GM12801 (cell line): Measurements from ENCODE around the gene TRHDE.

Source experiments
- TF ChIP-seq, protein P1 (sequence below): IDR thresholded peaks from one replicate; pipeline ENCODE4 v1.5.1; 2011; ENCODE audit warnings: control low read depth; ENCODE audit not compliant: insufficient read length; ENCODE audit errors: extremely low read depth

The TRHDE gene

DNA sequence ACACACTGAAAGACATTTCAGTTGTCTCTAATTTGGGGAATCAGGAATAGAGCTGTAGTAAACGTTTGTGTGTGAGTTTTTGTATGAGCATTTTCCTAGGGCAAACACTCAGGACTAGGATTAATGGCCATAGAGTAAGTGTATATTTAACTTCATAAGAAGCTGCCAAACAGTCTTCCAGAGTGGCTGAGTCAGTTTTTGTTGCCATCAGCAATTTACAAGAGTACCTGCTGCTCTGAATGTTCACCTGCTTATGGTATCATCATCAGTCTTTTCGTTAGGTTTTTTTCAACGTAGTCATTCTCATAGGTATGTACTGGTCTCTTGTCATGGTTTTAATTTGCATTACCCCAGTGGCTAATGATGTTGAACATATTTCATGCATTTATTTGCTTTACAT is 30.6 kb upstream of the TRHDE start:
- TF ChIP-seq, protein P1, sequence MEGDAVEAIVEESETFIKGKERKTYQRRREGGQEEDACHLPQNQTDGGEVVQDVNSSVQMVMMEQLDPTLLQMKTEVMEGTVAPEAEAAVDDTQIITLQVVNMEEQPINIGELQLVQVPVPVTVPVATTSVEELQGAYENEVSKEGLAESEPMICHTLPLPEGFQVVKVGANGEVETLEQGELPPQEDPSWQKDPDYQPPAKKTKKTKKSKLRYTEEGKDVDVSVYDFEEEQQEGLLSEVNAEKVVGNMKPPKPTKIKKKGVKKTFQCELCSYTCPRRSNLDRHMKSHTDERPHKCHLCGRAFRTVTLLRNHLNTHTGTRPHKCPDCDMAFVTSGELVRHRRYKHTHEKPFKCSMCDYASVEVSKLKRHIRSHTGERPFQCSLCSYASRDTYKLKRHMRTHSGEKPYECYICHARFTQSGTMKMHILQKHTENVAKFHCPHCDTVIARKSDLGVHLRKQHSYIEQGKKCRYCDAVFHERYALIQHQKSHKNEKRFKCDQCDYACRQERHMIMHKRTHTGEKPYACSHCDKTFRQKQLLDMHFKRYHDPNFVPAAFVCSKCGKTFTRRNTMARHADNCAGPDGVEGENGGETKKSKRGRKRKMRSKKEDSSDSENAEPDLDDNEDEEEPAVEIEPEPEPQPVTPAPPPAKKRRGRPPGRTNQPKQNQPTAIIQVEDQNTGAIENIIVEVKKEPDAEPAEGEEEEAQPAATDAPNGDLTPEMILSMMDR, result no peak

DNA sequence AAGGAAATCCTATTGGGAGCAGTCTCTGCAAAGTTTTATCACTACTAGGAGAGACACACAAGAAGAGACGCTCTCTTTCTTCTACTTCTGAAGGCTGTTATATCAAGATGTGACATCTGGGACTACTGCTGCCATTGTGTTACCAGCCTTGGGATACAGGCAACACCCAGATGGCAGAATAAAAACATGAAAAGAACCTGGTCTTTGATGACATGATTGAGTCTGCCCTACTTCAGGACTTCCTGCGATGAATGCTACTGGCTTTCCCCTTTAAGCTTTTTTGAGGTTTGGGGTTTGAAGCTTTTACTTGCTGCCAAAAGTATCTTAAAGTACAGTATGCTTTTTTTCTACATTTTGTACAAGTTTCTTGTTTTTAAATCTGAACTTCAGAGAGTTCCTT is 29.2 kb upstream of the TRHDE start:
- TF ChIP-seq, protein P1, result no peak

GRCh38 chr12:72246370-72246769 is 25.8 kb upstream of the TRHDE start:
- TF ChIP-seq, protein P1, result no peak

- TF ChIP-seq, protein P1, result no peak
Measured at GRCh38 chr12:72250346-72250745, 21.8 kb upstream of the TRHDE start.

DNA sequence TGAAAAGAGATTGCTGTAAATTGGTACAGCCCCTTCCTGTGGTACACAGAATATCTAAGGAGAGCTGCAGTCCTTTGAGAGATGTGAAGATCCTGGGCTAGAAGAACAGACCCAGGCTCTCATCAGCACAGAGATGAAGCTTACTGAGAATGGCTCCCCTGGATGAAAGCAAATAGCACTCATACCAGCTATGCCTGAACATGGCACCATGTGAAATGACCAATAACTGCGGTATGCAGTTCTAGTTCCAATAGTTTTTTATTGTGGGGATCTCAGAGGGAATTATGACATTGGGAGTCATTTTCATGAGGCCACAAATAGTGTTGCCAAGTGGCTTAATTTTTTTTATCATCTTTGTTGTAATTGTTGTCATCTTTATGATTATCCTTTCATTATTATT is 15.4 kb upstream of the TRHDE start:
- TF ChIP-seq, protein P1, result no peak

- TF ChIP-seq, protein P1, result no peak
Measured at GRCh38 chr12:72261885-72262284, 10.3 kb upstream of the TRHDE start.

GRCh38 chr12:72264548-72265175 is 7.5 kb upstream of the TRHDE start:
- TF ChIP-seq, protein P1, result no peak

GRCh38 chr12:72267974-72268373 is 4.2 kb upstream of the TRHDE start:
- TF ChIP-seq, protein P1, result no peak
